H7 (cell line): ENCODE results near the gene ERICH6. TPM values are rescaled to one million over a fixed set of nuclear protein-coding genes. Genes with fewer than 3 reads are reported as not detected.
"Not testable (repeated sequence)": the region's sequence is repeated elsewhere in the genome, so short reads cannot be mapped to it uniquely, and the experiment has no call there.

Experiments used
- DNase-seq: peaks from one replicate; pipeline ENCODE4 v3.0.0; 2012
- H3K27me3 ChIP-seq: 2 replicates; pipeline ENCODE4 v1.6.0; 2011; ENCODE audit warnings: mild to moderate bottlenecking, low read length; ENCODE audit not compliant: control insufficient read depth, insufficient read depth
- H3K36me3 ChIP-seq: replicated peaks from 2 replicates; pipeline ENCODE4 v1.5.1; 2011; ENCODE audit warnings: low read length; ENCODE audit not compliant: control insufficient read depth, insufficient read depth
- H3K4me3 ChIP-seq: 2 replicates; pipeline ENCODE4 v1.5.1; 2011; ENCODE audit warnings: low read depth, mild to moderate bottlenecking, control low read depth, low read length, moderate library complexity; ENCODE audit not compliant: insufficient read depth
- total RNA-seq: library from RNA; depleted of rRNA; stranded (reverse); fragments of >200 nt; shearing (Covaris generic); gene quantifications from 2 replicates; pipeline ENCODE4 v1.2.3, GENCODE V29; 2014; rRNA removed

Gene ERICH6
- total RNA-seq, 1 experiment from 2014 or later, result 0.17 TPM

DNA sequence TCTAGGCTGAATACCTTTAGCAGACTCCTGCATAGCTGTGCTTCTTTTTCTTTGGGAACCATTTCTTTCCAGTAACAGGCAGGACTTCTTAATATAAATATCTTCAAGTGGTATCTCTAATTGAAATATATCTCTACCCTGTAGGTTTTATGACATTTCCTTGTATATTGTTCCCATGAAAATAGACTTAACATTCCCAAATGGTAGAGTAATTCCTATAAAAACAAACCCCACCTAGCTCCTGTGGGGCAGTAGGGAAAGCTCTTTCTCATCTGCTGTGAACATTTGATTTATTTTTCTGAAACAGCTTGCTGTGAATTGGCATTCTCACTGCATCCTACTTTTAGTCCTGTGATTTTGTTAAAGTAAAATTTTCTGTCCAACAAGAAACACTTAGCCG, 79.8 kb downstream of the ERICH6 start:
- Histone ChIP-seq H3K27me3 (no peaks in the 10 kb centered on the region), H3K4me3 (no peak overlapping the region), H3K36me3 (peaks cover 3% of the 10 kb centered on the region)
- DNase-seq, result no peak

DNA sequence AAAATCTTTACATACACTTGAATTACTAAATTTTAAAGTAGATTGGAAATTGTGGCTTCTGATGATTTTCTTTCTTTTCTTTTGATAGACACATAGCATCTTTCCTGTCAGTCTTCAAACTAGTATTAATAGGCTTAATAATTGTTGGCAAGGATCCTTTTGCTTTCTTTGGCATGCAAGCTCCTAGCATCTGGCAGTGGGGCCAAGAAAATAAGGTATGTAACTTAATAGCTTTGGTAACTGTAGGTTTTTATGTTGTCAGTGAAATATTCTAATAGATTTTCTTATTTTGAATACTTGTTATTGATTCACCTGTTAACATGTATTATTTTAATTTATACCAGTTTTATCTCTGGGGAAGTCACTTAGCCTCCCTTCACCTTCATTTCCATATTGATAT, 80.8 kb downstream of the ERICH6 start:
- not testable (repeated sequence) for H3K36me3 ChIP-seq, DNase-seq, H3K4me3 ChIP-seq, H3K27me3 ChIP-seq

DNA sequence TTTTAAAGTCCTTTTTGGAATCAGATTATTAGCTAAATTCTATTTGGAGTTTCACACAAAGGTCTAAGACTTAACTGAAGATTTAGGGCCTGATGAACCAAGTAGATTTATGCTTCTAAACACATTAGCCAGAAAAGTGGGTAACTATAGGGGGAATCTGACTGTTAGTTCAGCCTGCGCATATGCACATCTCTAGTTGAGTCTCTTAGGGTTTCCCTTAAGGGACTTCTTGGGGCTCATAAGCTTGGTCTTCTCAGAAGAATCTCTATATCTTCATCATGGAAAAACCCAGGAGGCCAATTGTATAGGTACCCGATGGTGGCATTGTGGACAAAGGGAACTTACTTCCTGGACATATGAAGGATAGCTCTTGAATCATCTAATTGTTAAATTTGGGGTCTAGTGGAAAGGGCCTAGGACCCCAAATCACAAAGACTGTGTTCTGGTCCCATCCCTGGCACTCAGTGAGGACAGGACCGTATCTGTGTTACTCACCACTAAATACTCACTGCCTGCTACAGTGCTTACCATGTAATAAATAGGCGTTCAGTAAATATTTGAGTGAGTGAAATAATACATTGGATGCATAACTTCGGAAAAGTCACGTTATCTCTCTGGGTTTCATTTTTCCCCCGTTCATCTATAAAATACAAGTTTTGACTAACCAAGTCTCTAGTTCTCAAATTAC, 83.6 kb downstream of the ERICH6 start:
- H3K36me3 ChIP-seq, result no peaks in the 10 kb centered on the region; the same call in 1 of the 2 replicates
- no peaks in the 10 kb centered on the region for H3K27me3 ChIP-seq
- DNase-seq, result no peak
- H3K4me3 ChIP-seq, result no peak overlapping the region

DNA sequence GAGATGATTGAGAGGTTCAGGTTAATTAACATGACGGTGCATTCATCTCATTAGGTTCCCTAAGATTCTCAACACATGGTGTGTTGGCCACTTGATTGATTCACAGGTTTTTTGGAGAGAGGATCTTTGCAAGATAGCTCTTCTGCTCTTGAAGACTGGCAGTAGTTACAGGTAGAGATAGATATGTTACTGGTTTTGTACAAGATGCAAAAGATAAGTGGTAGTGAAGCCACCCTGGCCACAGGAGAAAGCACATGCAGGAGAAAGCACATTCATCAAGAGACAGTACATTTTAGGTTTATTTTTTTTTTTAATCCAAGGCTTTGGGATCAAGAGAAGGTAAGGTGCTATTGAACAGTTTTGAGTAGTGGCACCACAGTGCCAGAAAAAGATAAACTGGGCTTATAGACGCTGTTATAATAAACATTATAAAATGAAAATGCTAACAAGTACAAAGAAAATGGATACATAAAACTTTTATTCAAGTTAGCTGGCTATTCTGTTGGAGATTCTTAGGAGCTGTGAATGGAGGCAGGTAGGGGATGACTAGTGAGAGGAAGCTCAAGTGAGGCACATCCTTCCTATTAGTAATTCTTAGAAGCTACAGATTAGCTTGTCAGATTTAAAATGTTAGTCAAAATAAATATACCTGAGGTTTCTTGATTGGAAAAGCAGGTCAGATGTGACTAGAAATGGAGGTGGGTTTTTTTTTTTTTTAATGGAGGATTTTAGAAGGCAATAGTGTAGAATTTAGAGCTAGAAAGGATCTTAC, 89.8 kb downstream of the ERICH6 start:
- Histone ChIP-seq H3K27me3 (no peaks in the 10 kb centered on the region), H3K4me3 (no peak overlapping the region), H3K36me3 (no peaks in the 10 kb centered on the region)
- DNase-seq, result no peak

DNA sequence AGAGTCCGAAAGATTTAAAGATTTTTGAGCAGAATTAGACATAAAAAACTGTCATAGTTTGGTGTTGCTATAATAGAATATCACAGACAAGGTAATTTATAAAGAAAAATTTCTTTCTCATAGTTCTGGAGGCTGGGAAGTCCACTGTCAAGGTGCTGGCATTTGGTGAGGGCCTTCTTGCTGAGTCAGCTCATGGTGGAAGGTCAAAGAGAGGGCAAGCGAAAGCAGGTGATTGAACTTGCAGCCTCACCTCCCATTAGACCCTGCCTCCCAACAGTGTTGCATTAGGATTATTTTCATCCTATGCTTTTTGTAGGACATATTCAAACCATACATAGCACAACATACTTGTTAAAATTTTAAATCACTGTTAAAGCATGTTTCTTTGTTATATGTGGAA, 90.7 kb downstream of the ERICH6 start:
- Histone ChIP-seq H3K4me3 (no peak overlapping the region), H3K36me3 (no peaks in the 10 kb centered on the region), H3K27me3 (no peaks in the 10 kb centered on the region)
- no peak for DNase-seq

DNA sequence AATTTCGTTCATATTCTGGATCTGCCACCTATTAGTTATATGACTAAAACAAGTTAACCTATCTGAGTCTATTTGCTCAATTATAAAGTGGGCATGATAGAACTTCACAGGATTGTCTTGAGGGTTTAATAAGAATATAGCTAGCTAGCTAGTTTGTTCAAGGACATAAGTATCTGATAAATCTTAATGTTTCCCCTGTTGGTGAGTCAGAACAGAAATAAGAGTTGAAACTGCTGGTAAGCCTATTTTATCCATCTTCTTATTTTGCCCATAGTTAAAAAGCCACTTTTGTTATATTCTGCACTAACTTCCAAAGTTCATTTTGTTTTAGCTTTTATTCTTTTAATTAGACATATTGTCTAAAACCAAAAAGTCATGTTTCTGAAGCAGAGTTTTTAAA, 91.2 kb downstream of the ERICH6 start:
- no peaks in the 10 kb centered on the region for H3K27me3 ChIP-seq
- no peak for DNase-seq
- no peak overlapping the region for H3K4me3 ChIP-seq
- H3K36me3 ChIP-seq, result no peaks in the 10 kb centered on the region

DNA sequence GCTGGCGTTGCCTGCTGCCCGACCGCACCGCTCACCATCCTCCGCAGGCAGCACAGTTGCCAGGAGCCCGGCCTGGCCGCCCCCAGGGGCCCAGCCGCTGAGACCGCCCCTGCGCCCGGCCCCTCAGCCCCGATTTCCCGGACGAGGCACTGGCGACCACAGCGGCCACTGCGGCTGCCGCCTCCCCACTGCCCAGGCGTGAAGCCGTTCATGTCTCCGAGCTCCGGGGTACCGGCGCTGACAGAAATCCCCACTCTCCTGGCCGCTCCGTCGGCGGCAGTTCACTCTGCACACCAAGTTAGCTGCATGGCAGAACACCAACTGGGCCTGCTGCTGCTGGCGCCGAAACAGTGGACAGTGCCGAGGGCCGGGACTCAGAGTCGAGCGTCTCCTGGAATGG, 92.1 kb downstream of the ERICH6 start:
- Histone ChIP-seq H3K36me3 (no peaks in the 10 kb centered on the region), H3K27me3 (no peaks in the 10 kb centered on the region), H3K4me3 (no peak overlapping the region)
- no peak for DNase-seq

DNA sequence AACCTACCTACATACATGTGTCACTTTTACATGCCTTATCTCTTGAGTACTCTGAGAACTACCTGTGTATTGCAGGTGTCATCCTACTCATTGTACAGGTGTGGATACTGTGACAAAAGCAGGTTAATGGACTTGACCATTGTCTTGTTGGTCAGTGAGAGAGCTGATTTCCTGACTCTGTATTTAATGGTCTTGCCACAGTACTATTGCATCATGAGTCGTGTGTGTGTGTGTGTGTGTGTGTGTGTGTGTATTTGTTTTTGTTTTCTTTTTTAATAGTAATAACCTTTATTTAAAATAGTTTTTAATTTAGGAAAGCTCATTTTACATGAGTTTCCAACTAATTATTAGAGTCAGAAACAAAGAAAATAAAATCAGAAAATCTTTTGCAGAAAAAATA, 92.9 kb downstream of the ERICH6 start:
- no peaks in the 10 kb centered on the region for H3K27me3 ChIP-seq
- DNase-seq, result no peak
- no peak overlapping the region for H3K4me3 ChIP-seq

DNA sequence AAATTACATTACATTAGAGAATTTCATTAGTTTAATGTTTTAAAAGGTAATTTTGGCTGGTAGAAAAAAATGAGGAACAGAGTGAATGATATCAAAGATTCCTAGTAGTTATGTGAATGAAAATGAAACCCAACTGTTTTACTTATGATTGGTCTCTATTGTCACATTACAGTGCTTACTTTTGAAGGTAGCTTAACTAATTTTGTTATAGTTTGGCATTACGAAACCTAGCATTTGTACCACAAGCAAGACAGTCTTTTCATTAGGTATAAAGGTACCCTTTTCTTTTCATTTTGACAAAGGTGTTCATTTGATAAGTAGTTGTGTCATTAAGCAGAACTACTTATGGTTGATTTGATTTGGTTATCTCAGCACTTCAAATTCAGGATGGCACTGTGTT, 93.7 kb downstream of the ERICH6 start:
- no peak for DNase-seq
- no peak overlapping the region for H3K4me3 ChIP-seq
- no peaks in the 10 kb centered on the region for H3K27me3 ChIP-seq
- H3K36me3 ChIP-seq, result no peaks in the 10 kb centered on the region

More for the DNA sequence above, 92.9 kb downstream of the ERICH6 start:
- H3K36me3 ChIP-seq, result no peaks in the 10 kb centered on the region

Other genes starting within 250 kb of the ERICH6 start
- 133 and 143 TPM in 2 replicates for gene SERP1, start 157.4 kb downstream of the ERICH6 start, total RNA-seq
- gene EIF2A, start 157.1 kb downstream of the ERICH6 start, total RNA-seq, result 81.3 and 141 TPM in 2 replicates
- gene SELENOT, start 100.6 kb downstream of the ERICH6 start, total RNA-seq, result 106 and 140 TPM in 2 replicates
- 35.8 and 54.8 TPM in 2 replicates for gene SIAH2, start 59.2 kb upstream of the ERICH6 start, total RNA-seq
- not detected in 2 replicates for gene MINDY4B, start 201.5 kb upstream of the ERICH6 start, total RNA-seq